Right ventricle myocardium inferior (tissue), 1 donor: ENCODE measurements around the gene PILRA. TPM values are rescaled to one million over a fixed set of nuclear protein-coding genes. Genes with fewer than 3 reads are reported as not detected.
"Not testable (repeated sequence)": the region's sequence is repeated elsewhere in the genome, so short reads cannot be mapped to it uniquely, and the experiment has no call there.

Experiments
- ATAC-seq: fragments of 200-7000 bp; cut with Tn5 transposase; one replicate; pipeline ENCODE4 v1.9.1; 2020; ENCODE audit warnings: mild to moderate bottlenecking, moderate library complexity
- DNase-seq: peaks from one replicate; pipeline ENCODE4 v3.0.0; 2021; ENCODE audit errors: missing footprints
- intact Hi-C: fragments of 100-400 bp; cut with DNase I; formaldehyde crosslinking; loops from one replicate; pipeline ENCODE4 v1.11.0; 2022
- total RNA-seq: library from RNA; stranded (reverse); fragmentation: NEBNext Ultra II Directional; extraction: Animal tissue kit (Norgen Biotek cat#: 25700); gene quantifications from one replicate; pipeline ENCODE4 v1.2.1, GENCODE V29; 2021
- donor health status: DM: no; HTN: yes; CAD: no; lungs with severe emphysema.

Gene PILRA
- total RNA-seq, 1 donor from 2014 or later, result 3.8 TPM

DNA sequence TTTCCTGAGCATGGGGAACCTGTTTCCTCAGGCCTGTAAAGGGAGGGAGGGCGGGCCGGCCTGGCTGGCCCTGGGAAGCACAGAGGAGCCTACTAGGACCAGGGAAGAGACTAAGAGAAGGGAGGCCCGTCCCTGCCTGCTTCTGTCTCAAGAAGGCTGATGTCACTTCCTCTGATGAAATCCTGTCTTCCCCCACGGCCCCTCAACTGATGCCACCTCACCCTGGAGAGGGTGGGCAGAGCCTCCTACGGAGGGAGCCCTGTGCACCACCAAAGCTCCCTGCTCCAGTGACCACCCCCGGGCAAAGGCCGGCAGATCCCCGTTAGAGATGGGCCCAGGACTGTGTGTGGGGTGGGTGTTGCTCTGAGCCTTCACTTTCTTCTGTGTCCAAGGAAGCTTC, 1.0 kb upstream of the PILRA start:
- peak; percentile 14 for ATAC-seq
- intact Hi-C loops, result no loop called here
- DNase-seq, result peak; percentile 73

DNA sequence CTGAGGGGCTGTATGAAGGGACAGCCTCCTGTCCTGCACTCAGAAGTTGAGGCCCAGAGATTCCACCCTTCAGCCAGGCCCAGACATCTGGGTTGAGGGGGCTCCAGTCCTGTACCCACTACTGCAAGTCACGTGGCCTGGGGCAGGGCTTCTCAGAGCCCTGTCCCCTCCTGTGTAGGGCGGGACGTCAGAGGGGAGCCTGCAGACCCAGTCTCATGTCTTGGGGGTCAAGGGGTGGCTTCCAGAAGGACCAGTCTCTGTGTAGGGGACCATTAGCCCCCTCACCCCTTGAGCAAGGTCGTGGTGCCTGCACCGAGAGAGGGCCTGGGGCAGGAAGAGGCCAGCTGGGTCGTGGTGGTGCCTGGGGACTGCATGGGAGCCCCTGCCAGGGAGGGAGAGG, 593 bp upstream of the PILRA start:
- DNase-seq (peak; percentile 66), ATAC-seq (no peak)
- intact Hi-C loops, result no loop called here

DNA sequence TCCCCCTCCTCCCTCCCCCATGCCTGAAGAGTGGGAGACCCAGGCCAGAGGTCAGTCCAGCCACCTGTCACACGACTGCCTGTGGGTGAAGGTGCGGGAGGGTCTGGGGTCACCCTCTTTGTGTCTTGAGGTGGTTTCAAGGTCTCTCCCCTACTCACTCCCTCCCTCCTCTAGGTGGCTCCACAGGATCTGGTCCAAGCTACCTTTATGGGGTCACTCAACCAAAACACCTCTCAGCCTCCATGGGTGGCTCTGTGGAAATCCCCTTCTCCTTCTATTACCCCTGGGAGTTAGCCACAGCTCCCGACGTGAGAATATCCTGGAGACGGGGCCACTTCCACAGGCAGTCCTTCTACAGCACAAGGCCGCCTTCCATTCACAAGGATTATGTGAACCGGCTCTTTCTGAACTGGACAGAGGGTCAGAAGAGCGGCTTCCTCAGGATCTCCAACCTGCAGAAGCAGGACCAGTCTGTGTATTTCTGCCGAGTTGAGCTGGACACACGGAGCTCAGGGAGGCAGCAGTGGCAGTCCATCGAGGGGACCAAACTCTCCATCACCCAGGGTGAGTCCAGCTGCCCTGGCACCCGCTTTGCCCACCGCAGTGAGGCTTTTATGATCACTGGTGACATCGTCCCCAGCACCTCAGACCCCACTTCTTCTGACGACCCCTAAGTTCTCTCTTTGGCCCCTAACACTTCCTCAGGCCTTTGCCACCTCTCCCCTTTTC, 747 bp downstream of the PILRA start:
- intact Hi-C loops, ATAC-seq: not testable (repeated sequence)
- peak; percentile 15 for DNase-seq

DNA sequence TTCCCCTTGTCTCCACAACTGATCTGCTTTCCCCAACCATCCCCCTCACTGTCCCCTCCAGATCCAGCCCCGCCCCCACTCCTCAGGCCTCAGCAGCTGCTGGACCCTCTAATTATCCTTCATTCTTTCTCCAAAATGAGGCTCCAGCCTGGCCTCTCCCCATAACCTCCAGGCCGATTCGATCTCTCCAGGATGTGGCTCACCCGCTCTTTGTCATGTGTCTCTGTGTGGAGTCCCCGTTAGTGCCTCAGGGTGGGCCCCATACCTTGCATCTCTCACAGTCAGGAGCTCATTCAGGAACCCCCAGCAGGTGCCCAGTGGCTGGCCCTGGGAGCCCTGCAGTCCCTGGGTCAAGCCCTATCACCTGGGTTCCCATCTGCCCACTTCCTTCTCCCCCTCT, 1.3 kb downstream of the PILRA start:
- DNase-seq, result peak; percentile 16
- ATAC-seq, result no peak
- intact Hi-C loops, result no loop called here

DNA sequence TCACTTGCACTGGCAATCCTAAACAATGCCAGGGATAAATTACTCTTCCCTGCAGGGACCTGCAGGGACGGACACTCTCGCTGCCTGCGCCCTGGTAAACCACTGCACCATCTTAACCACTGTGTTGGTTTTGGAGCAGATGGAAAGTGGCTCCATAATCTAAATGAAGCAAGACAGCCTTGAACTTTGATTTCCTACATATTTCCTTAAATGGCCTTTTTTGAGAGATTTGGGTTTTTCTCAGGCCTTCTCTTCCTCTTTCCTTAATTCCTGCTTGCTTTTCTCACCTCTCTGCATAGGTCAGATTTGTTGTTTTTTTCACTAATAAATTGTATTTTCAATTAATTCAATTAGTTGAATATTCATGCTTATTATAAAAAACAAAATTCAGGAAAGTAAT, 2.8 kb downstream of the PILRA start:
- DNase-seq (no peak), ATAC-seq (no peak)
- intact Hi-C loops, result no loop called here

DNA sequence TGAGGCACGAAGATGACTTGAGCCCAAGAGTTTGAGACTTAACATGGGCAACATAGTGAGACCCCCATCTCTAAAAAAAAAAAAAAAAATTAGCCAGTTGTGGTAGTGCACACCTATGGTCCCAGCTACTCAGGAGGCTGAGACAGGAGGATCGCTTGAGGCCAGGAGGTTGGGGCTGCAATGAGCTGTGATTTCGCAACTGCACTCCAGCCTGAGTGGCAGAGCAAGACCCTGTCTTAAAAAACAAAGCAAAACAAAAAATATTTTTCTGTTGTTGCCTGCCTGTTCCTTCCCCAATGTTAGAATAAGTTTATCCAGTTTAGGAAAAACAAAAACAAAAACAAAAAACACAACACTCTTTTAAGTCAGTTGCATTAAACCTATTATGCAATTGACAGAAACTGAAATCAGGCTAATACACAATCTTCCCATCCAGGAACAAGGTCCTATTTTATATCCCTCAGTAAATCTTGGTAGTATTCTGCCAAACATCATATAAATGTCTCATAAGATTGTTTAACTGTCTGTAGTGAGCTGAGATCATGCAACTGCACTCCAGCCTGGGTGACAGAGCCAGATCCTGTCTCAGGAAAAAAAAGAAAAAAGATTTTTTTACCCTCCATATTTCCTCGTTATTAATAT, 4.9 kb downstream of the PILRA start:
- DNase-seq, result no peak

DNA sequence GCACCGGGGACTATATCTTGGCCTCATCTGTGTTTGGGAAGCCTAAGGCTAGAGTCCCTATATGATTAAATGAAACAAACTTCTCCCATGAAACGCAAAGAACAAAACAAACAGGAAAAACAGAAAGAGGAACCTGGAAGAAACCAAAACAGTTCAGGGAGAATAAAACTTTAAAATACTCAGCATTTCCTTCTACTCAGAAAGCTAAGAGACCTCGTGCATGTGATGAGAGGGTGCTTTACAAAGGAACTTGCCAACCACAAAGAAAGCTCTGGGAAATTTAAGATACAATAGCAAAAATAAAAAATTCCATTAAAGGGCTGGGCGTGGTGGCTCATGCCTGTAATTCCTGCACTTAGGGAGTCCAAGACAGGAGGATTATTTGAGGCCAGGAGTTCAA, 6.9 kb downstream of the PILRA start:
- intact Hi-C loops, result no loop called here
- DNase-seq (no peak), ATAC-seq (peak; percentile 44)

More for the DNA sequence above, 4.9 kb downstream of the PILRA start:
- intact Hi-C loops, result no loop called here
- no peak for ATAC-seq

DNA sequence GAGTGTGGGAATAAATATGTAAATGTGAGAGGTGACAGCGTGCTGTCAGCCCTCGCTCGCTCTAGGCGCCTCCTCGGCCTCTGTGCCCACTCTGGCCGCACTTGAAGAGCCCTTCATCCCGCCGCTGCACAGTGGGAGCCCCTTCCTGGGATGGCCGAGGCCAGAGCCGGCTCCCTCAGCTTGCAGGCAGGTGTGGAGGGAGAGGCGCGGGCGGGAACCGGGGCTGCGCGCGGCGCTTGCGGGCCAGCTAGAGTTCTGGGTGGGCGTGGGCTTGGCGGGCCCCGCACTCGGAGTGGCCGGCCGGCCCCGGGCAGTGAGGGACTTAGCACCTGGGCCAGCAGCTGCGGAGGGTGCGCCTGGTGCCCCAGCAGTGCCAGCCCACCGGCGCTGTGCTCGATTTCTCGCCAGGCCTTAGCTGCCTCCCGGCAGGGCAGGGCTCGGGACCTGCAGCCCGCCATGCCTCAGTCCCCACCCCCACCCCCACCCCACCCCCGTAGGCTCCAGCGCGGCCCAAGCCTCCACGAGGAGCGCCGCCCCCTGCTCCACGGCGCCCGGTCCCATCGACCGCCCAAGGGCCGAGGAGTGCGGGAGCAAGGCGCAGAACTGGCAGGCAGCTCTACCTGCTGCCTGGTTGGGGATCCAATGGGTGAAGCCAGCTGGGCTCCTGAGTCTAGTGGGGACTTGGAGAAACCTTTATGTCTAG, 8.4 kb downstream of the PILRA start:
- DNase-seq, intact Hi-C loops: not testable (repeated sequence)

DNA sequence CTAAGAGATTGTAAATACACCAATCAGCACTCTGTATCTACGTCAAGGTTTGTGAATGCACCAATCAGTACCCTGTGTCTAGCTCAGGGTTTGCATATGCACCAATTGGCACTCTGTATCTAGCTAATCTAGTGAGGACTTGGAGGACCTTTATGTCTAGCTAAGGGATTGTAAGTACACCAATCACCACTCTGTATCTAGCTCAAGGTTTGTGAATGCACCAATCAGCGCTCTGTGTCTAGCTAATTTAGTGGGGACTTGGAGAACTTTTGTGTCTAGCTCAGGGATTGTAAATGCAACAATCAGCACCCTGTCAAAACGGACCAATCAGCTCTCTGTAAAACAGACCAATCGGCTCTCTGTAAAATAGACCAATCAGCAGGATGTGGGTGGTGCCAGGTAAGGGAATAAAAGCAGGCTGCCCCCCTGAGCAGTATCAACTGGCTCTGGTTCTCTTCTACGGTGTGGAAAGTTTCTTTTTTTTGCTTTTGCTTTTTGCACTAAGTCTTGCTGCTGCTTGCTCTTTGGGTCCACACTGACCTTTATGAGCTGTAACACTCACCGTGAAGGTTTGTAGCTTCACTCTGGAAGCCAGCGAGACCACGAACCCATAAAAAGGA, 9.1 kb downstream of the PILRA start:
- ATAC-seq, intact Hi-C loops, DNase-seq: not testable (repeated sequence)

More for the DNA sequence above, 8.4 kb downstream of the PILRA start:
- not testable (repeated sequence) for ATAC-seq

DNA sequence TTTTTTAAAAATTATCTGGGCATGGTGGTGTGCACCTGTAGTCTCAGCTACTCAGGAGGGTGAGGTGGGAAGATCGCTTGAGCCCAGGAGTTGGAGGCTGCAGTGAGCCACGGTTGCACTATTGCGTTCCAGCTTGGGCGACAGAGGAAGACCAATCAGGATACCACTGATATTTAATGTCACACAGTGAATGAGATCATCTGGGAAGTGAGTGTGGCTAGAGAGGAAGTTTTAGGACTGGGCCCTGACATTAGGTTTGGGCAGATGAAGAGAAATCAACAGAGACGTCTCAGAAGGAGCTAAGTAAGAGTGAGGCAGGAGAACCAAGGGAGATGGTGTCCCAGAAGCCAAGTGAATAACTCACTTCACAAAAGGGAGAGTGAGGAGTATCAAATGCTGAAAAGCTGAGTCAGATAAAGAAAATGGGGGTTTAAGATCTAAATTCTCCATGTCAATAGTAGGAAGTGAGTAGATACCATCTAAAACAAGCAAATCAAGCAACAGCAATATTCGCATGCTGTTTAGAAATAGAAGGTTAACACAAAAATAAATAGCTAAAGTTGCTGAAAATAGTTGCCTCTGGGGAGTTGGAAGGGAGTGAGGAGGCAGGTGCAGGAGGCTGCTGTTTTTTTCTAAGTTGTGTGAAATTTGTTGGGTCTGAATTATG, 11.5 kb downstream of the PILRA start:
- intact Hi-C loops, result no loop called here
- no peak for ATAC-seq
- DNase-seq, result no peak

DNA sequence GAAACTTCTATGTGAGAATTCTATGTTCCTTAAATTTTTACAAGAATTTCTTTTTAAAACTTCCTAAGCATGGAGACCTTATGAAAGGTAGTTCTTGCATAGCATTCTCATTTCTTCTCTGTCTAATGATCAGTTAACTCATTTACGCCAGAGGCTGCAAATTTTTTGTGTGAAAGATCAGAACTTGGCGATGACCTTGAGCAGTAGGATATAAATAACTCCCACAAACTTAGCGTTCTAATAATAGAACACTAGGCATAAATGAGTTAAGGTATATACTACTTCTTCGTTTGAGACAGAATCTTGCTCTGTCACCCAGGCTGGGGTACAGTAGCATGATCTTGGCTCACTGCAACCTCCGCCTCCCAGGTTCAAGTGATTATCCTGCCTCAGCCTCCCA, 13.7 kb downstream of the PILRA start:
- intact Hi-C loops, result no loop called here

DNA sequence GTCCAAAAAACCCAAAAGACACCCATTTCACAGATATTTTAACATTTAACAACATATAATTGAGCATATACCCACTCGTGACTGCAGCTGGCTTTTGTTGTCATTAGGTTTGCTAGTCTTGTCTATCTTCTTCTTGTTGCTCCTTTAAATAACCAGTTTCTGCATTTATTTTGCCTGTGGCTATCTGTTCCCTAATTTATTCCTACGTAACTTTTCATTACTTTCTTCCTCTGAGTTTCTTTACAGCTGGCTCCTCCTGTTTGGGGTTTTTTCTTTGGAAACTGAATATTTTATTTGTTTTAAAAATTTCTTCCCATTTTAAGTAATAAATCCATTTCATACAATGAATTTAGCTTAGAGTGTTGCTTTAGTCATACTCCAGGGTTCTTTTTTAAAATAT, 14.4 kb downstream of the PILRA start:
- intact Hi-C loops, result no loop called here
- ATAC-seq (no peak), DNase-seq (no peak)

More for the DNA sequence above, 13.7 kb downstream of the PILRA start:
- ATAC-seq (no peak), DNase-seq (no peak)

DNA sequence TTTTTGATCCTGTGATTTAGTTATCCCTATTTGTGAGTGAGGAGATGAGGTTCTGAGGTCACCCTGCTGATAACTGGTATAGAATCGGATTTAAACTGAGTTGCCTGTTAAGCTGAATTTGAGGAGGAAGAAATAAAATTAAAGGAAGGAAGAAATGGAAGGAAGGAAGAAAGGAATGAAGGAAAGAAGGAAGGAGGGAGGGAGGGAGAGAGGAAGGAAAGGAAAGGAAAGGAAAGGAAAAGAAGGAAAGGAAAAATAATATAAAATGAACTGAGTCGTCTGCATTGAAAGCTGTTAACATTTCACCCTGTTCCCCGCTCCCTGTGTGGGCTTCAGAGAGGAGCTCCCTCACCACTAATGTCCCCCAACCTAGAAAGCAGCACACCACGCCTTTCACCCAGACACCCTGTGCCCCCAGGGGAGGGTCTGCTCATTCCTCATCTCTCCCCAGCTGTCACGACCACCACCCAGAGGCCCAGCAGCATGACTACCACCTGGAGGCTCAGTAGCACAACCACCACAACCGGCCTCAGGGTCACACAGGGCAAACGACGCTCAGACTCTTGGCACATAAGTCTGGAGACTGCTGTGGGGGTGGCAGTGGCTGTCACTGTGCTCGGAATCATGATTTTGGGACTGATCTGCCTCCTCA, 16.3 kb downstream of the PILRA start:
- ATAC-seq (no peak), DNase-seq (no peak)
- intact Hi-C loops, result no loop called here

DNA sequence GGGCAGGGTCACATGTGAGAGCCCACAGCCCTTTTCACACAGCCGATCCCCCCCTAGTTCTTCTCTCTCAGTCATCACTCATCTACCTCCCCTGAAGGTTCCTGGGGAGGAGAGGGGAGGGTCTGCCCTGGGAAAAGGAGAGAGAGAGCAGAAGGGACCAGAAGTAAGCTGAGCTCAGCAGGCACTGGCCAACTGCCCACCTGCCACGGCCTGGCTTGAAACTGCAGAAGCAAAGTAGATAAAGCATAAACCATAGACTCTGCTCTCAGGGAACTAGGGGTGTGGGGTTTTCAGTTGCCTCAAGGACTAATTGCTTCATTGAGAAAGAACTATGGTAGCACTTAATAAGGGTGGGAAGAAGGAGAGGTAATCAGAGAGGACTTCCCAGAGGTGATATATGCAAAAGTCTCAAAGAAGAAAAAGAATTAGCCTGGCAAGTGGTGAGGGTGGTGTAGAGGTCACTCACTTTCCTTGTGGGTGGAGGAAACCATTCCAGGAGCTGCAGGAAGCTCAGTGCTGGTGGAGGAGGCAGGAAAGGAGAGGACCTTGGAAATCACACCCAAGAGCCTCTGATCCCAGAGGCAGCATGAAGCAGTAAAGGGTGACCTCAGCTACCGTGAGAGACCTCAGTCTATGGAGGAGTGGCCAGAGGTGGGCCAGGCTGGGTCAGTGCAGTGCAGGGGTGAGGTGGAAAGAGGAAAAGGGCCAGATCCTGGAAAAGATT, 17.2 kb downstream of the PILRA start:
- DNase-seq, result no peak
- ATAC-seq, result no peak
- intact Hi-C loops, result no loop called here

DNA sequence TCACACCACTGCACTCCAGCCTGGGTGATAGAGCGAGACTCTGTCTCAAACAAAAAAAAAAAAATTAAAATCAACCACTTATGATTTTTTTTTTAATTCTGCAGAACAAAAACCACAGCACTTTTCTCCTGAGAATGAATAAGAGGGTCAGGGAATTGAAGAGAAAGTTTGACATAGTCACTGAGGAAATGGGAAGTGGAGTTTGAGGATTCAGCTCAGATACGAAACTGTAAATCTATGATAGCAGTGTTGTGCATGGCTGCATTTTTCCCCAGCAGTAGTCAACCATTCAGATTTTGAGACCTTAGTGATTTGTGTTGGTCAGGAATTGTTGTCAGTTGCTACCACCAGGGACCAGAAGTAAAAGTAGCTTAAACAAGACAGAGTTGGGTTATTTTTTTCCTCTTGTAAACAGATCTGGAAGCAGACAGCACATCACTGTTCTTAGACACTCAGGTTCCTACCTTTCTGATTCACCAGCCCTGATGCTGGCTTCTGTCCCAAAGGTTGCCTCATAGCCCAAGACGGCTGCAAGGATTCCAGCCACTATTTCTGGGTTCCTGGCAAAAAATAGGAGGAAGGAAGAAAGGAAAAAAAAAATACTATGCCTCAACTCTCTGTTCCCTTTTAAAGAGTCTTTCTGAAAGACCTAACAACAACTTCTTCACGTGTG, 20.1 kb downstream of the PILRA start:
- intact Hi-C loops, result no loop called here
- ATAC-seq (no peak), DNase-seq (no peak)

DNA sequence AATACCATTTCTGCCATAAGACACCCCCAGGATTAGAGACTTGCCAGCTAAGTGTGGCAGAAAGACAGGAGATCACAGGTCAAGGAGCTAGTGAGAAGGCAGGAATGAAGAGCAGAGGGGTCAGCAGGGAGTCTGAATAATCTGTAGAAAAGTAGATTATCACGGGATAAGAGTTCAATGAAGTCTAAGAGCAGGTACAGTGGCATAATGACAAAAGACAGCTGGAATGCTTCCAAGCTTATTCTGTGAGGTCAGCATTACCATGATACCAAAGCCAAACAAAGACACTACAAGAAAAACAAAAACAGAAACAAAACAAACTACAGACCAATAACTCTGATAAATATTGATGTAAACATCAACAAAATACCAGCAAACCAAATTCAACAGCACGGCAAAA, 20.8 kb downstream of the PILRA start:
- intact Hi-C loops, result no loop called here
- DNase-seq (no peak), ATAC-seq (no peak)

DNA sequence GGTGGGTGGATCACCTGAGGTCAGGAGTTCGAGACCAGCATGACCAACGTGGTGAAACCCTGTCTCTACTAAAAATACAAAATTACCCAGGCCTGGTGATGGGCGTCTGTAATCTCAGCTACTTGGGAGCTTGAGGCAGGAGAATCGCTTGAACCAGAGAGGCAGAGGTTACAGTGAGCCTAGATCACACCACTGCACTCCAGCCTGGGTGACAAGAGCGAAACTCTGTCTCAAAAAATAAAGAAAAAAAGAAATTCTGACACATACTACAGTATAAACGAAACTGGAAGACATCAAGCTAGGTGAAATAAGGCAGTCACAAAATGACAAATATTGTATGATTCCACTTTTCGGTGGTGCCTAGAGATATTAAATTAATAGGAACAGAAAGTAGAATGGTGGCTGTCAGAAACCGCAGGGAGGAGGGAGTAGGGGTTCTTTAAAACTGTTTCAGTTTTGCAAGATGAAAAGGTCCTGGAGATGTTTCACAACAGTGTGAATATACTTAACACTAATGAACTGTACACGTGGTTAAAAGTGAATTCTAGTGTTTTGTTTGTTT, 23.2 kb downstream of the PILRA start:
- ATAC-seq (no peak), DNase-seq (no peak)
- intact Hi-C loops, result no loop called here
